ENCODE measurements around the gene SHOC2.

DNA sequence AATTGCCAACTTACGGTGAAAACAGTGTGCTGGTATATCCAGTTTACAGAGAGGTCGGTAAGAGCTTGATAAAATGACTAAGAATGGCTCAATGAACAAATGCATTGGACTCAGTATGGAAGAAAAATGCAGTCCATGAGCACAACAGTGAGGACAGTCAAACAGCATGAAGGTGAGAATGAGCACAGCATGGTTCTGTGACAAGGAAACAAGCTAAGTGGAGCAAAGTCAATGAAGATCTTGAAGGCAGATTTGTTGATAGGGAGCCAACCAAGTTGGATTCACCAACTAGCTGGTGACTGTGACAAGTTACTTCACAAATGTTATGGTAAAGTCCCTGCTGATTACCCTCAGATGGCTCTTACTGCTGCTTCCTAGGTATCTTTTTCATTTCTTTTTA, 75.9 kb downstream of the SHOC2 start:
- TF ChIP-seq, protein P1, sequence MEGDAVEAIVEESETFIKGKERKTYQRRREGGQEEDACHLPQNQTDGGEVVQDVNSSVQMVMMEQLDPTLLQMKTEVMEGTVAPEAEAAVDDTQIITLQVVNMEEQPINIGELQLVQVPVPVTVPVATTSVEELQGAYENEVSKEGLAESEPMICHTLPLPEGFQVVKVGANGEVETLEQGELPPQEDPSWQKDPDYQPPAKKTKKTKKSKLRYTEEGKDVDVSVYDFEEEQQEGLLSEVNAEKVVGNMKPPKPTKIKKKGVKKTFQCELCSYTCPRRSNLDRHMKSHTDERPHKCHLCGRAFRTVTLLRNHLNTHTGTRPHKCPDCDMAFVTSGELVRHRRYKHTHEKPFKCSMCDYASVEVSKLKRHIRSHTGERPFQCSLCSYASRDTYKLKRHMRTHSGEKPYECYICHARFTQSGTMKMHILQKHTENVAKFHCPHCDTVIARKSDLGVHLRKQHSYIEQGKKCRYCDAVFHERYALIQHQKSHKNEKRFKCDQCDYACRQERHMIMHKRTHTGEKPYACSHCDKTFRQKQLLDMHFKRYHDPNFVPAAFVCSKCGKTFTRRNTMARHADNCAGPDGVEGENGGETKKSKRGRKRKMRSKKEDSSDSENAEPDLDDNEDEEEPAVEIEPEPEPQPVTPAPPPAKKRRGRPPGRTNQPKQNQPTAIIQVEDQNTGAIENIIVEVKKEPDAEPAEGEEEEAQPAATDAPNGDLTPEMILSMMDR (conservative IDR thresholded peaks at IDR 0.05 in 1 of 2, IDR thresholded peaks at IDR 0.05 in 1 of 2; ENCODE audit: extremely low read depth in 1 of 2, insufficient read depth in 1 of 2, low read depth in 1 of 2, low read length in 2 of 2) = no peak
- TF ChIP-seq EZH2 (IDR thresholded peaks at IDR 0.05; ENCODE audit: borderline replicate concordance, low read length) = no peak
